ENCODE results near the gene GPR63. TPM values are rescaled to one million over a fixed set of nuclear protein-coding genes. Genes with fewer than 3 reads are reported as not detected.

The GPR63 gene
- total and polyA plus RNA-seq, 2 donors from 2014 or later = 0.37 to 0.69 TPM

DNA sequence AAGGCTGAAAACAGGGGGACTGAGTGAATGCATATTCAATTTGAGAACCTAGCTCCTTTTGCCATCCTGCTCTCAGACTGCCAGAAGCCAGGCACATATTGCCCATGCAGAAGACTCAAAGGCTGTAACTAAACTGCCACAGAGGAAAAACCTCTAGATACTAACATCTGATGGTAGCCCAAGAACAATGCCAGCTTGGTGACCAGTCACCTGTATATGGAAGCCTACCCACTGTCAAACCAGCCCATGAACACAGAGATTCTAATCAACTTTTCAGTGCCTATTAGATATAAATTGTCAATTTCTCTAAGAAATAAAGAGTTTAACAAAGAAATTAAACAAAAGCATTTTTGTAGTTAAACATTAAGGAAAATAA, 34.2 kb downstream of the GPR63 start:
- Histone ChIP-seq H3K9me3 (ENCODE audit: control insufficient read depth in 2 of 3, insufficient read depth in 1 of 3, low read length in 3 of 3) (no peaks in the 10 kb centered on the region), H3K27me3 (ENCODE audit: control insufficient read depth, insufficient read depth, low read length) (no peaks in the 10 kb centered on the region), H3K9ac (ENCODE audit: low read length in 3 of 3) (no peak overlapping the region), H3K4me1 (ENCODE audit: control insufficient read depth in 2 of 3, insufficient read depth in 2 of 3, low read depth in 1 of 3, low read length in 3 of 3) (no peaks in the 10 kb centered on the region), H3K4me3 (ENCODE audit: low read length in 3 of 3) (no peak overlapping the region), H3K27ac (ENCODE audit: low read depth in 2 of 2, low read length in 2 of 2) (no peak overlapping the region), H3K36me3 (ENCODE audit: control insufficient read depth in 2 of 3, insufficient read depth in 3 of 3, low read length in 3 of 3) (no peaks in the 10 kb centered on the region)
- no peak for DNase-seq
- FAIRE-seq = no peak
- TF ChIP-seq, protein P1, sequence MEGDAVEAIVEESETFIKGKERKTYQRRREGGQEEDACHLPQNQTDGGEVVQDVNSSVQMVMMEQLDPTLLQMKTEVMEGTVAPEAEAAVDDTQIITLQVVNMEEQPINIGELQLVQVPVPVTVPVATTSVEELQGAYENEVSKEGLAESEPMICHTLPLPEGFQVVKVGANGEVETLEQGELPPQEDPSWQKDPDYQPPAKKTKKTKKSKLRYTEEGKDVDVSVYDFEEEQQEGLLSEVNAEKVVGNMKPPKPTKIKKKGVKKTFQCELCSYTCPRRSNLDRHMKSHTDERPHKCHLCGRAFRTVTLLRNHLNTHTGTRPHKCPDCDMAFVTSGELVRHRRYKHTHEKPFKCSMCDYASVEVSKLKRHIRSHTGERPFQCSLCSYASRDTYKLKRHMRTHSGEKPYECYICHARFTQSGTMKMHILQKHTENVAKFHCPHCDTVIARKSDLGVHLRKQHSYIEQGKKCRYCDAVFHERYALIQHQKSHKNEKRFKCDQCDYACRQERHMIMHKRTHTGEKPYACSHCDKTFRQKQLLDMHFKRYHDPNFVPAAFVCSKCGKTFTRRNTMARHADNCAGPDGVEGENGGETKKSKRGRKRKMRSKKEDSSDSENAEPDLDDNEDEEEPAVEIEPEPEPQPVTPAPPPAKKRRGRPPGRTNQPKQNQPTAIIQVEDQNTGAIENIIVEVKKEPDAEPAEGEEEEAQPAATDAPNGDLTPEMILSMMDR (IDR thresholded peaks at IDR 0.05; ENCODE audit: borderline replicate concordance, extremely low read depth, insufficient read depth) = no peak
- intact Hi-C loops (cut with DNase I) = no loop called here

DNA sequence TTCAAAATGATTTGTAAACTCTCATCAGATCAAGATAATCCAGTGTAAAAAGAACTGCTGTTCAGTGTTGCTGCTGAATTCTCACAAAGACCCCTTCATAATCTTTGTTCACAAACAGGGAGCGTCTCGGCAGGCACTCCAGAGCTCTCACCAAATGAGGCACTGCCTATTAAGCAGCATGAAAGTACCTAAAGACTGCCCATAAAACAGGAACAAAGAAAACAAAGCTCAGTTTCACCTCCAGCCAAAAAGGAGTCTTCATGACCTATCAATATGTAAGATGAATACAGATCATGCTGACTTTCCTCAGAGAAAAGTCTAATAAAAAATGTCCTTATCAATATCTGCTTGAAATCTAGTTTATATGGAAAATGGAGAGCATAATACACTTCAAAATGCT, 41.8 kb downstream of the GPR63 start:
- no peaks in the 10 kb centered on the region for H3K36me3 ChIP-seq (ENCODE audit: control insufficient read depth in 2 of 3, insufficient read depth in 3 of 3, low read length in 3 of 3)
- H3K4me3 ChIP-seq (ENCODE audit: low read length in 3 of 3) = no peak overlapping the region
- FAIRE-seq (no peak), DNase-seq (no peak)
- H3K9ac ChIP-seq (ENCODE audit: low read length in 3 of 3) = no peak overlapping the region
- no peak overlapping the region for H3K27ac ChIP-seq (ENCODE audit: low read depth in 2 of 2, low read length in 2 of 2)
- intact Hi-C loops (cut with DNase I) = no loop called here
- H3K9me3 ChIP-seq (ENCODE audit: control insufficient read depth in 2 of 3, insufficient read depth in 1 of 3, low read length in 3 of 3) = no peaks in the 10 kb centered on the region
- no peaks in the 10 kb centered on the region for H3K27me3 ChIP-seq (ENCODE audit: control insufficient read depth, insufficient read depth, low read length)
- H3K4me1 ChIP-seq (ENCODE audit: control insufficient read depth in 2 of 3, insufficient read depth in 2 of 3, low read depth in 1 of 3, low read length in 3 of 3) = no peaks in the 10 kb centered on the region
- TF ChIP-seq, protein P1 (IDR thresholded peaks at IDR 0.05; ENCODE audit: borderline replicate concordance, extremely low read depth, insufficient read depth) = no peak

DNA sequence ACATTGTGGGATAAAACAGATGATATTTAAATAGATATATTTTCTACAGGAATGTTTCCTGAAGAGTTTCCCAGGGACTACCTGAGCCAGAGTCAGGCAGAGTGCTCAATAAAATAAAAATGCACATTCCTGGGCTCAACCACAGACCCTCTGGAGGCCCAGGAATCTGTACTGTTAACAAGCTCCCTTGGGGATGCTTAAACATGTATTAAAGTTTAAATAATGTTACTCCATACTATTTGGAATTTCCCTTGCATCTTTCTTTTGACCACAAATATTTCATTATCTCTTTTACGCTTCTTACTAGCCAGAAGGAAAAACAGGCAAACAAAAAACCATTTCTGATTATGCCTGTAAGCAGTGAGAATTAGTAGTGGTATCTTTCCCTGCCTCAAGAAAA, 42.3 kb downstream of the GPR63 start:
- intact Hi-C loops (cut with DNase I) = no loop called here
- H3K27ac ChIP-seq (ENCODE audit: low read depth in 2 of 2, low read length in 2 of 2) = no peak overlapping the region
- no peaks in the 10 kb centered on the region for H3K36me3 ChIP-seq (ENCODE audit: control insufficient read depth in 2 of 3, insufficient read depth in 3 of 3, low read length in 3 of 3)
- H3K4me3 ChIP-seq (ENCODE audit: low read length in 3 of 3) = no peak overlapping the region
- no peaks in the 10 kb centered on the region for H3K4me1 ChIP-seq (ENCODE audit: control insufficient read depth in 2 of 3, insufficient read depth in 2 of 3, low read depth in 1 of 3, low read length in 3 of 3)
- H3K9me3 ChIP-seq (ENCODE audit: control insufficient read depth in 2 of 3, insufficient read depth in 1 of 3, low read length in 3 of 3) = no peaks in the 10 kb centered on the region
- no peaks in the 10 kb centered on the region for H3K27me3 ChIP-seq (ENCODE audit: control insufficient read depth, insufficient read depth, low read length)
- DNase-seq (no peak), FAIRE-seq (no peak)
- no peak overlapping the region for H3K9ac ChIP-seq (ENCODE audit: low read length in 3 of 3)
- TF ChIP-seq, protein P1 (IDR thresholded peaks at IDR 0.05; ENCODE audit: borderline replicate concordance, extremely low read depth, insufficient read depth) = no peak

DNA sequence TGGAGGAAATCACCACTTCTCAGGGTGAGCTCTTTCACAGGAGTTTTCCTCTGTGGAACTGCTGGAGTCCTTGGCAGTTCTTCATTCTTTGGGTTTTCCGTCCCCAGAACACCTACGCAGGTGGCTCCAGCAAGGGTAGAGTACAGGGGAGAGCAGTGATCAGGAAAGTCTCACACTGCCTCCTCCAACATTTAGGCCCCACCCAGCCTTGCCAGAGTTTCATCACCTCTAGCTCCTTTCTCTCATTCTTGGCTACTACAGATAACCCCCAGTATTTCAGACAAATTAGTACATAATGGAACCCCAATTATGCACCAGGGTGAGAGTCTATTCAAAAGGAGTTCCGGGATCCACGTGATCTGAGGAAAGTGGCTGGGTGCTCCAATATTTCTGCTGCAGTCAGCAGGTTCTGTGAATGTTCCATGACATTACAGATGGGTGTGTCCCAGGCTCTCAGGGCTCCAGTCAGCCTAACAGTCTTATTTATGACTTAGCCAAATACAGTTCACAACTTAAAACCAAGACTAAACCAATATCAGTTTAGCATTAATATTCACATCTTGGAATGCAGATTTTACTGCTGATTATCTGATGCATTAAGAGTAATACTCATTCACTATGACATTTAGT, 44.6 kb downstream of the GPR63 start:
- DNase-seq (no peak), FAIRE-seq (no peak)
- Histone ChIP-seq H3K4me3 (ENCODE audit: low read length in 3 of 3) (no peak overlapping the region), H3K9me3 (ENCODE audit: control insufficient read depth in 2 of 3, insufficient read depth in 1 of 3, low read length in 3 of 3) (no peaks in the 10 kb centered on the region), H3K27me3 (ENCODE audit: control insufficient read depth, insufficient read depth, low read length) (no peaks in the 10 kb centered on the region), H3K27ac (ENCODE audit: low read depth in 2 of 2, low read length in 2 of 2) (no peak overlapping the region), H3K9ac (ENCODE audit: low read length in 3 of 3) (no peak overlapping the region), H3K4me1 (ENCODE audit: control insufficient read depth in 2 of 3, insufficient read depth in 2 of 3, low read depth in 1 of 3, low read length in 3 of 3) (no peaks in the 10 kb centered on the region), H3K36me3 (ENCODE audit: control insufficient read depth in 2 of 3, insufficient read depth in 3 of 3, low read length in 3 of 3) (no peaks in the 10 kb centered on the region)
- intact Hi-C loops (cut with DNase I) = no loop called here
- TF ChIP-seq, protein P1 (IDR thresholded peaks at IDR 0.05; ENCODE audit: borderline replicate concordance, extremely low read depth, insufficient read depth) = no peak
